Natural killer cell (primary cell): ENCODE data around the gene PRR23B. TPM values are rescaled to one million over a fixed set of nuclear protein-coding genes. Genes with fewer than 3 reads are reported as not detected.

Experiments
- ATAC-seq, 3 donors: fragments of 150-1000 bp in 2 of 3; fragments of 200-7000 bp in 1 of 3; cut with Tn5 transposase; 1 replicate in 1 of 3; 2 replicates in 2 of 3; pipeline ENCODE4 v1.10.0; 2021; ENCODE audit warnings: mild to moderate bottlenecking in 2 of 3, moderate library complexity in 2 of 3
- DNase-seq, 2 donors: peaks; one replicate each; pipeline versions ENCODE4 v3.0.0 to v3.0.0-alpha.2; 2013 to 2021; ENCODE audit warnings: mixed read lengths in 1 of 2
- H3K27ac ChIP-seq: one replicate; pipeline ENCODE4 v1.5.1; 2013; ENCODE audit warnings: mild to moderate bottlenecking, low read length
- H3K27me3 ChIP-seq: one replicate; pipeline ENCODE4 v1.6.1; 2013; ENCODE audit warnings: low read length; ENCODE audit not compliant: control insufficient read depth, insufficient read depth
- H3K36me3 ChIP-seq: one replicate; pipeline ENCODE4 v1.6.1; 2013; ENCODE audit warnings: low read length; ENCODE audit not compliant: control insufficient read depth, insufficient read depth
- H3K4me1 ChIP-seq: one replicate; pipeline ENCODE4 v1.6.1; 2013; ENCODE audit warnings: low read length; ENCODE audit not compliant: control insufficient read depth, insufficient read depth
- H3K4me3 ChIP-seq: one replicate; pipeline ENCODE4 v1.5.1; 2013; ENCODE audit warnings: low read length
- H3K9me3 ChIP-seq: one replicate; pipeline ENCODE4 v1.6.1; 2013; ENCODE audit warnings: low read length; ENCODE audit not compliant: control insufficient read depth, insufficient read depth
- H3K27ac Mint-ChIP-seq, 2 donors: one replicate each; pipeline ENCODE4 v1.8.0; 2022; ENCODE audit warnings: mild to moderate bottlenecking in 2 of 2, mixed read lengths in 2 of 2, moderate library complexity in 1 of 2
- H3K27me3 Mint-ChIP-seq, 2 donors: one replicate each; pipeline ENCODE4 v1.8.0; 2022; ENCODE audit warnings: low read depth in 2 of 2, mixed read lengths in 2 of 2
- H3K36me3 Mint-ChIP-seq: one replicate; pipeline ENCODE4 v1.8.0; 2022; ENCODE audit warnings: mixed read lengths
- H3K4me1 Mint-ChIP-seq, 2 donors: one replicate each; pipeline ENCODE4 v1.8.0; 2022; ENCODE audit warnings: mixed read lengths in 2 of 2
- H3K4me3 Mint-ChIP-seq: one replicate; pipeline ENCODE4 v1.8.0; 2022; ENCODE audit warnings: mild to moderate bottlenecking, moderate library complexity, mixed read lengths
- H3K9me3 Mint-ChIP-seq, 2 donors: one replicate each; pipeline ENCODE4 v1.8.0; 2022; ENCODE audit warnings: mixed read lengths in 2 of 2
- CTCF ChIP-seq: fragments of 200-600 bp; IDR thresholded peaks from one replicate; pipeline ENCODE4 v1.8.0; 2022; ENCODE audit warnings: antibody characterized with exemption
- WGBS: methylation state at CpG from one replicate; pipeline ENCODE4 v1.1.7; 2013; ENCODE audit warnings: missing lambda C conversion rate; ENCODE audit not compliant: insufficient coverage; 5-methylcytosine and 5-hydroxymethylcytosine counted together
- intact Hi-C: fragments of 100-400 bp; cut with micrococcal nuclease; formaldehyde crosslinking; loops from one replicate; pipeline ENCODE4 v1.14.2; 2022
- total RNA-seq, 4 donors: library from RNA; stranded (reverse); fragments of 120-200 nt in 1 of 4; gene quantifications; one replicate each; pipeline versions ENCODE4 v1.2.3 to v1.2.4, GENCODE V29; 2013 to 2022

Gene PRR23B
- total RNA-seq, 3 donors from 2014 or later (not counting 1 experiment from before 2014, with no cell fraction given) = not detected

- H3K4me1 ChIP-seq = no peaks in the 10 kb centered on the region
- H3K27ac Mint-ChIP-seq = no peak overlapping the region
These were observed 25.0 kb downstream of the PRR23B start for GRCh38 chr3:138995706-138996105.

GRCh38 chr3:138987181-138987580 lies 33.5 kb downstream of the PRR23B start:
- no peak for TF ChIP-seq CTCF
- Histone ChIP-seq H3K4me3 (no peak overlapping the region), H3K27me3 (no peaks in the 10 kb centered on the region), H3K36me3 (no peaks in the 10 kb centered on the region), H3K9me3 (no peaks in the 10 kb centered on the region), H3K4me1 (no peaks in the 10 kb centered on the region), H3K27ac (no peak overlapping the region)
- Mint-ChIP-seq H3K9me3 (no peaks in the 10 kb centered on the region), H3K27me3 (peaks cover 0 to 2% of the 10 kb centered on the region in 2 donors), H3K4me1 (no peaks in the 10 kb centered on the region), H3K36me3 (no peaks in the 10 kb centered on the region), H3K4me3 (no peak overlapping the region), H3K27ac (no peak overlapping the region)
- DNase-seq (no peak), ATAC-seq (no peak)
- 89% methylated on average over 2 of the region's 2 CpGs for WGBS
- intact Hi-C loops = no loop called here

More at GRCh38 chr3:138995706-138996105, 25.0 kb downstream of the PRR23B start:
- Histone ChIP-seq H3K27me3 (no peaks in the 10 kb centered on the region), H3K4me3 (no peak overlapping the region), H3K27ac (no peak overlapping the region), H3K9me3 (no peaks in the 10 kb centered on the region), H3K36me3 (no peaks in the 10 kb centered on the region)
- ATAC-seq = no peak
- peaks cover 0 to 2% of the 10 kb centered on the region in 2 donors for H3K9me3 Mint-ChIP-seq
- DNase-seq = no peak
- no peak for TF ChIP-seq CTCF
- no peaks in the 10 kb centered on the region for H3K4me1 Mint-ChIP-seq
- no peaks in the 10 kb centered on the region for H3K36me3 Mint-ChIP-seq
- intact Hi-C loops = no loop called here
- H3K27me3 Mint-ChIP-seq = peaks cover 11 to 33% of the 10 kb centered on the region in 2 donors
- WGBS = 100% methylated on average over 1 of the region's 1 CpG
- H3K4me3 Mint-ChIP-seq = no peak overlapping the region

DNA sequence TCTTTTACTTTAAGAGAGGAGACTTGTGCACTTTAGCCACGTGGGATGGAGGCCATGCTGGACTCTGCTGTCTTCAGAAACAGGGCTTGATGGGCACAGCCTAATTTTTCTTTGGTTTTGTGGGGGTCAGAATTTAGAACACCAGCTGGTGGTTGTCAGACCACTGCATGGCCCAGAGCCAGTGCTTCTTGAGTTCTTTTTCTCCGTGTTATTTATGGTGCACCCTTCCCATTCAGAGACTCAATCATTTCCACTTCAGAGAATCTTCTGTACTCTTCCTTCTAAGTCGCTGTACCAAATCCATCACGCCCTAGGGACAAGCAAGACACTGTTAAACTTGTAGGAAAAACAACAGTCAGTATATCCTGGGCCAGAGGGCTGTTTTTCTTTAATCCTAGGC lies 34.8 kb downstream of the PRR23B start:
- no peaks in the 10 kb centered on the region for H3K4me1 ChIP-seq
- Mint-ChIP-seq H3K4me1 (no peaks in the 10 kb centered on the region), H3K27ac (no peak overlapping the region), H3K4me3 (no peak overlapping the region), H3K27me3 (no peaks in the 10 kb centered on the region), H3K36me3 (no peaks in the 10 kb centered on the region), H3K9me3 (no peaks in the 10 kb centered on the region)
- TF ChIP-seq CTCF = no peak
- DNase-seq (no peak), ATAC-seq (no peak)
- 65% methylated on average over 4 of the region's 4 CpGs for WGBS
- H3K27me3 ChIP-seq = no peaks in the 10 kb centered on the region
- H3K36me3 ChIP-seq = no peaks in the 10 kb centered on the region
- intact Hi-C loops = no loop called here
- H3K9me3 ChIP-seq = no peaks in the 10 kb centered on the region
- H3K4me3 ChIP-seq = no peak overlapping the region
- H3K27ac ChIP-seq = no peak overlapping the region

DNA sequence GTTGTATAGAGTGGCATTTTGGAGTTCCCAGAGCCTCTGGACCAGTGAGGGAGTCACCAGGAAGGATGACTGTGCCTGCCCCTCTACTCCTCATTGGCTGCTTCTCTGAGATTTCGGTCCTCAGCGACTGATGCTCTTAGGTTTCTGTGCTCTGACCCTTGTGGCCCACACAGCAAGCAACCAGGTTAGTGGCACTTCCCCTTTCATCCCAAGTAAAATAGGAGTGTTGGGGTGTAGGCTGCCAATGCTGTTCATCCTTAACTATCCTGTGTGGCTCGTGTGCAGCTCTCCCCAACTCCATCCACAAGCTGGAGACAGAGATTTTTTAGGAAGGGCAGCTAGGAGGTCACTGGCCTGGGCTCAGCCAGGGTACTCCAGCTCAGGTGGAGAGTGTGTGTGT lies 35.9 kb downstream of the PRR23B start:
- ATAC-seq = no peak
- WGBS = 35% methylated on average over 2 of the region's 3 CpGs
- TF ChIP-seq CTCF = no peak

More for the DNA sequence above, 35.9 kb downstream of the PRR23B start:
- Histone ChIP-seq H3K4me3 (no peak overlapping the region), H3K9me3 (no peaks in the 10 kb centered on the region), H3K36me3 (no peaks in the 10 kb centered on the region), H3K4me1 (no peaks in the 10 kb centered on the region), H3K27ac (no peak overlapping the region), H3K27me3 (no peaks in the 10 kb centered on the region)
- intact Hi-C loops = no loop called here
- H3K4me3 Mint-ChIP-seq = no peak overlapping the region
- no peak overlapping the region for H3K27ac Mint-ChIP-seq
- peaks cover 0 to 5% of the 10 kb centered on the region in 2 donors for H3K27me3 Mint-ChIP-seq
- H3K36me3 Mint-ChIP-seq = no peaks in the 10 kb centered on the region
- DNase-seq = no peak
- no peaks in the 10 kb centered on the region for H3K9me3 Mint-ChIP-seq
- no peaks in the 10 kb centered on the region for H3K4me1 Mint-ChIP-seq
